Spinal cord (tissue), 10 donors: ENCODE results near the gene HIF1A. TPM values are rescaled to one million over a fixed set of nuclear protein-coding genes. Genes with fewer than 3 reads are reported as not detected.
"Not testable (repeated sequence)": the region's sequence is repeated elsewhere in the genome, so short reads cannot be mapped to it uniquely, and the experiment has no call there.

ENCODE experiments used
- DNase-seq, 6 donors: peaks; one replicate each; pipeline versions ENCODE4 v3.0.0 to v3.0.0-alpha.2; 2013 to 2015; ENCODE audit warnings: low spot score in 6 of 6, low read depth in 4 of 6
- H3K27ac ChIP-seq: one replicate; pipeline ENCODE4 v1.5.1; 2013; ENCODE audit warnings: low read depth, low read length, control low read depth
- H3K27me3 ChIP-seq: one replicate; pipeline ENCODE4 v1.6.1; 2013; ENCODE audit warnings: low read length; ENCODE audit not compliant: control insufficient read depth, insufficient read depth
- H3K36me3 ChIP-seq: one replicate; pipeline ENCODE4 v1.6.1; 2013; ENCODE audit warnings: low read length; ENCODE audit not compliant: control insufficient read depth, insufficient read depth
- H3K4me1 ChIP-seq: one replicate; pipeline ENCODE4 v1.6.1; 2013; ENCODE audit warnings: low read length; ENCODE audit not compliant: control insufficient read depth, insufficient read depth
- H3K4me3 ChIP-seq: one replicate; pipeline ENCODE4 v1.5.1; 2013; ENCODE audit warnings: low read depth, low read length, control low read depth
- H3K9me3 ChIP-seq: one replicate; pipeline ENCODE4 v1.6.1; 2013; ENCODE audit warnings: low read length; ENCODE audit not compliant: control insufficient read depth, insufficient read depth
- WGBS: methylation state at CpG from one replicate; pipeline ENCODE4 v1.1.5; 2013; ENCODE audit warnings: missing lambda C conversion rate; ENCODE audit not compliant: insufficient coverage; 5-methylcytosine and 5-hydroxymethylcytosine counted together
- polyA plus RNA-seq, 2 donors: library from polyadenylated mRNA; unstranded; fragments of 120-200 nt; gene quantifications; one replicate each; pipeline ENCODE4 v1.2.1, GENCODE V29; 2013; ENCODE audit not compliant: insufficient read length in 2 of 2
- total RNA-seq, 2 donors: library from RNA; depleted of rRNA in 1 of 2; stranded (reverse); fragments of 120-200 nt in 1 of 2; fragments of >200 nt in 1 of 2; gene quantifications; one replicate each; pipeline versions ENCODE4 v1.2.3 to v1.2.4, GENCODE V29; 2013 to 2014
- donor health status: healthy.

HIF1A gene
- total and polyA plus RNA-seq, 4 donors = 92.8 to 167 (median 96.7) TPM

GRCh38 chr14:61750708-61751474 is 55.6 kb downstream of the HIF1A start:
- H3K9me3 ChIP-seq = no peaks in the 10 kb centered on the region
- no peaks in the 10 kb centered on the region for H3K27me3 ChIP-seq
- H3K4me3 ChIP-seq = peak overlapping the region; percentile 49
- DNase-seq = peak in 3 of 6 donors; percentile 37 to 82 (median 73)
- WGBS = 5% methylated on average over 50 of the region's 54 CpGs
- peaks cover 6% of the 10 kb centered on the region for H3K36me3 ChIP-seq
- no peaks in the 10 kb centered on the region for H3K4me1 ChIP-seq
- H3K27ac ChIP-seq = no peak overlapping the region

- no peaks in the 10 kb centered on the region for H3K36me3 ChIP-seq
- peak overlapping the region; percentile 49 for H3K4me3 ChIP-seq
- no peaks in the 10 kb centered on the region for H3K4me1 ChIP-seq
- H3K27me3 ChIP-seq = no peaks in the 10 kb centered on the region
- H3K9me3 ChIP-seq = no peaks in the 10 kb centered on the region
- no peak overlapping the region for H3K27ac ChIP-seq
- peak in 1 of 6 donors; percentile 4 for DNase-seq
- 56% methylated on average over 3 of the region's 8 CpGs for WGBS
Measured at GRCh38 chr14:61751475-61751989, 56.2 kb downstream of the HIF1A start.

DNA sequence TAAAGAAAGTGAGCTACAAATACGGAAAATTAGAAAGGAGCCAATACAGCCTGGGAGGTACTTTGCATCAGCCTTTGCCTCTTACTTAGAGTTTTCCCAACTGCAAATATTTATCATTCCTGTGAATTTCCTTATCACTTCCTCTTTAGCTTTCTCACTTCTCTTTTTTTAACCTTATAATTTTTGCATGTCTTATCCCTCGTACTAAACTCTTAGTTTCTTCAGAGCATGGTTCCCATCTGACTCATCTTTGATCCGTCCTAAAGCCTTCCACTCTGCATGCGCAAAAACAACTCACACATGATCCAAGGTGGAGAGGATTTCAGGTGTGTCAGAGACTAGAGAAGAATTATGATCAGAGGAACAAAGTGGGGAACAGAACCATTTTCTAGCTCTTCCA is 57.3 kb downstream of the HIF1A start:
- no peaks in the 10 kb centered on the region for H3K36me3 ChIP-seq
- H3K27ac ChIP-seq = no peak overlapping the region
- no peak overlapping the region for H3K4me3 ChIP-seq
- H3K9me3 ChIP-seq = no peaks in the 10 kb centered on the region
- DNase-seq = no peak
- H3K4me1 ChIP-seq = no peaks in the 10 kb centered on the region
- no peaks in the 10 kb centered on the region for H3K27me3 ChIP-seq
- WGBS = 94% methylated on average over 2 of the region's 4 CpGs

DNA sequence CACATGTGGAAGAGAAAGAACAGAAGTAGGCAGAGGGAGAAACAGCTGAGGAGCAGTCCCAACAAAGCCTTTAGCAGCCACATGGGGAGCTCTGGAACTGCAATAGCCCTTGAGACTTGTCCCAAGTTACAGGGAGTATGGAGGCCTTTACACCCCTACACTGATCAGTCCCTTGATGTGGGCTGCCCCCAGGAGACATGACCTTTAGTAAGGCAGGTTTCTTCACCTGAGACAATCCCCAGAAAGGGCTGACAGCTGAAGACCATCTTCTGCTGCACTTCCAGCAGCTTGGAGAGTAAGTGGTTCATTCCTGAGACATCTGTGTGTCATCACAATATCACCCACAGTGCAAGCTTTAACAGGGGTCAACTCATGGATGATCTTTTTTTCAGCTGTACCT is 58.3 kb downstream of the HIF1A start:
- no peak overlapping the region for H3K4me3 ChIP-seq
- no peaks in the 10 kb centered on the region for H3K27me3 ChIP-seq
- no peak overlapping the region for H3K27ac ChIP-seq
- no peaks in the 10 kb centered on the region for H3K4me1 ChIP-seq
- no peak for DNase-seq
- H3K9me3 ChIP-seq = no peaks in the 10 kb centered on the region
- no peaks in the 10 kb centered on the region for H3K36me3 ChIP-seq

DNA sequence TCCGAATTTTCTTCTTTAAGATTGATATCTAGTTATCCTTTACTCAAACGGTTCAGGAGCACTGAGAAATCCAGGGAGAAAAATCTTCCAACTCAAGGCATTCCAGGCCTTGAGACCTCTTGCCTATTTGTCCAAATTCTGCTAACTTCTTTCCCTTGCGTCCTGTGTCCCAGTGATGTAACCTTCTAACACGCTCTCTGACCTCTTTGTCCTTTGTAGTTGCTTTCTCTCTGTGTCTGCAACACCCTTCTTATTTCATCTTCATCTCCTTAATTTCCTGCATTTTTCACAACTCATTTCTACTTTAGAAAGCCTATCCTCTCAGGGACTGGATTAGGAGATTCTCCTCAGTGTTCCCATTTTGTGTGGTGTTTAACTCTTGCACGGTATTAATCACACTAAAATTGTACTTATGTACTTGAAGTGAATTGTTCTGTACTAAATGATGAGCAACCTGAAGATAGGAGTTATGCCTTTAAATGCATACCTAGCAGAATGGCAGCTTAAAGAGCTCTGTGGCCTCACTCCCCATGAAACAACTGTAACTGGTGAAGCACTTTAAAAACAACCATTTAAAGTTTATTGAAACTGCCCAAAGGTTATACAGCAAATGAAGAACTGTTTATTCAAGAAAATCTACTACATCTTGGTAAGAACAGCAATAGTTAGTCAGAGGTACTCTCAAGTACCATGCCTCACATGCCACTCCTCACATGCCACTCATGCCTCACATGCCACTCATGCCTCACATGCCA is 59.5 kb downstream of the HIF1A start:
- 76% methylated on average over 3 of the region's 5 CpGs for WGBS
- no peak for DNase-seq
- H3K27me3 ChIP-seq = no peaks in the 10 kb centered on the region

DNA sequence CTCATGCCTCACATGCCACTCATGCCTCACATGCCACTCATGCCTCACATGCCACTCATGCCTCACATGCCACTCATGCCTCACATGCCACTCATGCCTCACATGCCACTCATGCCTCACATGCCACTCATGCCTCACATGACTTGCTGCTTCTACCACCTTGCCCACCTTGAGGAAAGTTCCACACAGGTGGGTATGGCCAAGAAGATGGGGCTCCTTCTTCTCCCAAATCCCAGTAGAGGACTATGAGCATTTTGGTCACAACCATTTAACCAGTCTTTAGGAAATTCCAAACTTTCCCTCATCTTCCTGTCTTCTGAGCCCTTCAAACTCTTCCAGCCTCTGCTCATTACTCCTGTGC is 60.0 kb downstream of the HIF1A start:
- DNase-seq, H3K9me3 ChIP-seq, H3K4me1 ChIP-seq, H3K4me3 ChIP-seq, H3K27me3 ChIP-seq, H3K36me3 ChIP-seq, H3K27ac ChIP-seq: not testable (repeated sequence)

More for the DNA sequence above, 59.5 kb downstream of the HIF1A start:
- Histone ChIP-seq H3K9me3 (no peaks in the 10 kb centered on the region), H3K4me3 (no peak overlapping the region), H3K4me1 (no peaks in the 10 kb centered on the region), H3K27ac (no peak overlapping the region), H3K36me3 (no peaks in the 10 kb centered on the region)

GRCh38 chr14:61756135-61756534 is 60.8 kb downstream of the HIF1A start:
- no peaks in the 10 kb centered on the region for H3K27me3 ChIP-seq
- no peak overlapping the region for H3K4me3 ChIP-seq
- WGBS = no CpG with 5 or more reads among the region's 2 CpGs
- no peak for DNase-seq
- no peaks in the 10 kb centered on the region for H3K9me3 ChIP-seq
- H3K36me3 ChIP-seq = no peaks in the 10 kb centered on the region
- no peak overlapping the region for H3K27ac ChIP-seq
- H3K4me1 ChIP-seq = no peaks in the 10 kb centered on the region

GRCh38 chr14:61759878-61760277 is 64.6 kb downstream of the HIF1A start:
- peaks cover 11% of the 10 kb centered on the region for H3K4me1 ChIP-seq
- no peak for DNase-seq
- no peaks in the 10 kb centered on the region for H3K27me3 ChIP-seq
- no peak overlapping the region for H3K27ac ChIP-seq
- no peak overlapping the region for H3K4me3 ChIP-seq
- no peaks in the 10 kb centered on the region for H3K36me3 ChIP-seq
- 94% methylated on average over 5 of the region's 7 CpGs for WGBS
- no peaks in the 10 kb centered on the region for H3K9me3 ChIP-seq

- DNase-seq = no peak
- peaks cover 14% of the 10 kb centered on the region for H3K4me1 ChIP-seq
- H3K4me3 ChIP-seq = peak overlapping the region; percentile 95
- peak overlapping the region; percentile 94 for H3K27ac ChIP-seq
- no peaks in the 10 kb centered on the region for H3K36me3 ChIP-seq
- H3K9me3 ChIP-seq = no peaks in the 10 kb centered on the region
- WGBS = 47% methylated on average over 4 of the region's 5 CpGs
- H3K27me3 ChIP-seq = no peaks in the 10 kb centered on the region
Measured at GRCh38 chr14:61761557-61761956, 66.2 kb downstream of the HIF1A start.
